Activated CD4-positive, alpha-beta T cell treated with anti-CD3 and anti-CD28 coated beads for 36 hours (primary cell): Measurements from ENCODE around the gene EIF3B. TPM values are rescaled to one million over a fixed set of nuclear protein-coding genes. Genes with fewer than 3 reads are reported as not detected.
"Not testable (repeated sequence)": the region's sequence is repeated elsewhere in the genome, so short reads cannot be mapped to it uniquely, and the experiment has no call there.

Experiments
- ATAC-seq: fragments of 200-7000 bp; cut with Tn5 transposase; one replicate; pipeline ENCODE4 v1.10.0; 2021; ENCODE audit warnings: mild to moderate bottlenecking, moderate library complexity
- CTCF ChIA-PET: fragments of 350-600 bp; sonication (Branson Sonifier 250); formaldehyde crosslinking; loops from one replicate; lab custom pipeline; 2021; ENCODE audit warnings: antibody characterized with exemption; lab: Charles Lee
- POLR2A ChIA-PET: fragments of 350-600 bp; sonication (Branson Sonifier 250); formaldehyde crosslinking; loops from one replicate; lab custom pipeline; 2021; ENCODE audit warnings: antibody characterized with exemption, inconsistent platforms; lab: Charles Lee
- DNase-seq: peaks from one replicate; pipeline ENCODE4 v3.0.0-alpha.2; 2020
- H3K27ac Mint-ChIP-seq: one replicate; pipeline ENCODE4 v1.8.0; 2021; ENCODE audit warnings: mixed read lengths
- H3K27me3 Mint-ChIP-seq: one replicate; pipeline ENCODE4 v1.8.0; 2021; ENCODE audit warnings: mixed read lengths
- H3K36me3 Mint-ChIP-seq: one replicate; pipeline ENCODE4 v1.8.0; 2021; ENCODE audit warnings: low read depth, mixed read lengths
- H3K4me1 Mint-ChIP-seq: one replicate; pipeline ENCODE4 v1.8.0; 2021; ENCODE audit warnings: mixed read lengths
- H3K4me3 Mint-ChIP-seq: one replicate; pipeline ENCODE4 v1.8.0; 2021; ENCODE audit warnings: mild to moderate bottlenecking, moderate library complexity, mixed read lengths
- H3K9me3 Mint-ChIP-seq: one replicate; pipeline ENCODE4 v1.8.0; 2021; ENCODE audit warnings: low read depth, mixed read lengths
- intact Hi-C, 2 experiments: fragments of 100-400 bp; cut with DNase I in 1 of 2; cut with micrococcal nuclease in 1 of 2; formaldehyde crosslinking; loops; one replicate each; pipeline versions ENCODE4 v1.14.2 to v1.15.1; 2022 to 2024; cut with DNase I, micrococcal nuclease
- total RNA-seq, 2 experiments: library from RNA; stranded (reverse); gene quantifications; one replicate each; pipeline ENCODE4 v1.2.3, GENCODE V29; 2021

The EIF3B gene
- total RNA-seq, result 100 to 1,000 TPM; 185 to 227 TPM

GRCh38 chr7:2354186-2354938 is at the start of gene EIF3B:
EIF3B (plus strand) TSS chr7:2354827; CDS start chr7:2354922, 95 bp downstream.
- peaks cover 31% of the 10 kb centered on the region for H3K36me3 Mint-ChIP-seq
- DNase-seq (peak; percentile 94), ATAC-seq (peak; percentile 90)
- intact Hi-C loops, result loop anchor here (1.0 to 5.0 kb wide), 17 partner anchors 40 to 1194 kb away; partner anchors contain the start of genes BRAT1 (in 2 of the 2), CHST12 (in 2 of the 2), SNX8 (in 2 of the 2) and INTS1 (in 1 of the 2)
- H3K9me3 Mint-ChIP-seq, result no peaks in the 10 kb centered on the region
- H3K4me3 Mint-ChIP-seq, result peak within 1 kb of the TSS; percentile 86
- peak within 1 kb of the TSS; percentile 99 for H3K27ac Mint-ChIP-seq
- ChIA-PET POLR2A (interaction anchor here (0.6 to 1.5 kb wide), 7 partner anchors 11 to 536 kb away, joined by 3 read pairs; partner anchors contain the start of genes MRM2 and NUDT1), CTCF (interaction anchor here (0.6 to 1.5 kb wide), 6 partner anchors 10 to 782 kb away, joined by 3 to 7 read pairs (median 3); no protein-coding TSS in a partner anchor)
- H3K27me3 Mint-ChIP-seq, result no peaks in the 10 kb centered on the region
- H3K4me1 Mint-ChIP-seq, result peaks cover 37% of the 10 kb centered on the region

- ATAC-seq, H3K36me3 Mint-ChIP-seq, H3K27ac Mint-ChIP-seq, H3K27me3 Mint-ChIP-seq, H3K4me3 Mint-ChIP-seq, intact Hi-C loops, DNase-seq, POLR2A ChIA-PET, CTCF ChIA-PET, H3K9me3 Mint-ChIP-seq: not testable (repeated sequence)
- peaks cover 14% of the 10 kb centered on the region for H3K4me1 Mint-ChIP-seq
Measured at GRCh38 chr7:2305258-2305657, 49.4 kb upstream of the EIF3B start.

GRCh38 chr7:2306688-2307087 is 47.9 kb upstream of the EIF3B start:
- ATAC-seq, result no peak
- no peaks in the 10 kb centered on the region for H3K36me3 Mint-ChIP-seq
- DNase-seq, result no peak
- H3K9me3 Mint-ChIP-seq, result no peaks in the 10 kb centered on the region
- H3K27ac Mint-ChIP-seq, result no peak overlapping the region
- H3K4me1 Mint-ChIP-seq, result peaks cover 7% of the 10 kb centered on the region
- intact Hi-C loops, result no loop called here
- H3K4me3 Mint-ChIP-seq, result no peak overlapping the region
- CTCF ChIA-PET, result no interaction called here
- POLR2A ChIA-PET, result no interaction called here
- no peaks in the 10 kb centered on the region for H3K27me3 Mint-ChIP-seq

- Mint-ChIP-seq H3K27me3 (no peaks in the 10 kb centered on the region), H3K27ac (no peak overlapping the region), H3K4me1 (peaks cover 12% of the 10 kb centered on the region), H3K9me3 (no peaks in the 10 kb centered on the region), H3K36me3 (no peaks in the 10 kb centered on the region), H3K4me3 (no peak overlapping the region)
- ATAC-seq (peak; percentile 36), DNase-seq (peak; percentile 11)
- intact Hi-C loops, result no loop called here
- POLR2A ChIA-PET, result no interaction called here
- CTCF ChIA-PET, result interaction anchor here (0.6 kb wide), 1 partner anchor 155 kb away, joined by 3 read pairs; no protein-coding TSS in a partner anchor
Measured at GRCh38 chr7:2307690-2308107, 46.9 kb upstream of the EIF3B start.

- H3K36me3 Mint-ChIP-seq, result no peaks in the 10 kb centered on the region
- no peaks in the 10 kb centered on the region for H3K9me3 Mint-ChIP-seq
- no peak overlapping the region for H3K27ac Mint-ChIP-seq
- H3K27me3 Mint-ChIP-seq, result no peaks in the 10 kb centered on the region
- no peak for ATAC-seq
- CTCF ChIA-PET, result interaction anchor here (0.9 kb wide), 1 partner anchor 10 kb away, joined by 3 read pairs; no protein-coding TSS in a partner anchor
- intact Hi-C loops, result loop anchor here (5.0 kb wide), 2 partner anchors 322 to 1268 kb away; partner anchors contain the start of genes GPR146 (in 1 of the 2) and TTYH3 (in 1 of the 2)
- POLR2A ChIA-PET, result no interaction called here
- peaks cover 13% of the 10 kb centered on the region for H3K4me1 Mint-ChIP-seq
- H3K4me3 Mint-ChIP-seq, result no peak overlapping the region
- no peak for DNase-seq
Measured at GRCh38 chr7:2309889-2310331, 44.7 kb upstream of the EIF3B start.

- H3K27ac Mint-ChIP-seq, result no peak overlapping the region
- ATAC-seq, result no peak
- H3K4me1 Mint-ChIP-seq, result peaks cover 13% of the 10 kb centered on the region
- H3K27me3 Mint-ChIP-seq, result no peaks in the 10 kb centered on the region
- no peak for DNase-seq
- ChIA-PET CTCF (no interaction called here), POLR2A (interaction anchor here (0.6 kb wide), 1 partner anchor 46 kb away, joined by 4 read pairs; no protein-coding TSS in a partner anchor)
- peak overlapping the region; percentile 62 for H3K4me3 Mint-ChIP-seq
- no peaks in the 10 kb centered on the region for H3K36me3 Mint-ChIP-seq
- intact Hi-C loops, result loop anchor here (5.0 kb wide), 2 partner anchors 320 to 1270 kb away; partner anchors contain the start of genes GPR146 (in 1 of the 2) and TTYH3 (in 1 of the 2)
- no peaks in the 10 kb centered on the region for H3K9me3 Mint-ChIP-seq
Measured at GRCh38 chr7:2312267-2312929, 42.2 kb upstream of the EIF3B start.

GRCh38 chr7:2313450-2314208 is 41.0 kb upstream of the EIF3B start:
- DNase-seq, result peak; percentile 45
- ChIA-PET POLR2A (no interaction called here), CTCF (interaction anchor here (0.7 kb wide), 1 partner anchor 52 kb away, joined by 6 read pairs; no protein-coding TSS in a partner anchor)
- Mint-ChIP-seq H3K36me3 (no peaks in the 10 kb centered on the region), H3K4me3 (no peak overlapping the region), H3K27me3 (no peaks in the 10 kb centered on the region), H3K27ac (peak overlapping the region; percentile 62), H3K4me1 (peaks cover 8% of the 10 kb centered on the region), H3K9me3 (no peaks in the 10 kb centered on the region)
- ATAC-seq, result peak; percentile 13
- intact Hi-C loops, result loop anchor here (1.0 to 5.0 kb wide), 17 partner anchors 41 to 1271 kb away; partner anchors contain the start of genes EIF3B (in 2 of the 2), TTYH3 (in 2 of the 2), BRAT1 (in 1 of the 2) and CHST12 (in 1 of the 2)

GRCh38 chr7:2314209-2314955 is 40.2 kb upstream of the EIF3B start, which contains the start of gene SNX8:
SNX8 (minus strand) TSS chr7:2314441; CDS start chr7:2314421, 20 bp downstream.
- peak within 1 kb of the TSS; percentile 62 for H3K27ac Mint-ChIP-seq
- peak; percentile 97 for DNase-seq
- intact Hi-C loops, result loop anchor here (1.0 to 5.0 kb wide), 17 partner anchors 40 to 1272 kb away; partner anchors contain the start of genes EIF3B (in 2 of the 2), TTYH3 (in 2 of the 2), BRAT1 (in 1 of the 2) and CHST12 (in 1 of the 2)
- no peaks in the 10 kb centered on the region for H3K9me3 Mint-ChIP-seq
- H3K27me3 Mint-ChIP-seq, result no peaks in the 10 kb centered on the region
- peak; percentile 89 for ATAC-seq
- H3K4me1 Mint-ChIP-seq, result peaks cover 8% of the 10 kb centered on the region
- ChIA-PET POLR2A (no interaction called here), CTCF (no interaction called here)
- no peak within 1 kb of the TSS for H3K4me3 Mint-ChIP-seq
- H3K36me3 Mint-ChIP-seq, result no peaks in the 10 kb centered on the region

GRCh38 chr7:2314956-2315530 is 39.6 kb upstream of the EIF3B start:
- intact Hi-C loops, result loop anchor here (1.0 to 5.0 kb wide), 17 partner anchors 39 to 1273 kb away; partner anchors contain the start of genes EIF3B (in 2 of the 2), TTYH3 (in 2 of the 2), BRAT1 (in 1 of the 2) and CHST12 (in 1 of the 2)
- CTCF ChIA-PET, H3K9me3 Mint-ChIP-seq, H3K27ac Mint-ChIP-seq, H3K36me3 Mint-ChIP-seq, ATAC-seq, POLR2A ChIA-PET, H3K4me3 Mint-ChIP-seq, DNase-seq, H3K4me1 Mint-ChIP-seq, H3K27me3 Mint-ChIP-seq: not testable (repeated sequence)
